AG08396 (cell line): ENCODE data around the gene MS4A18.
"Not testable (repeated sequence)": the region's sequence is repeated elsewhere in the genome, so short reads cannot be mapped to it uniquely, and the experiment has no call there.

Source experiments
- DNase-seq: peaks from one replicate; pipeline ENCODE4 v3.0.0; 2012; ENCODE audit warnings: low spot score, mixed read lengths

The MS4A18 gene

GRCh38 chr11:60739114-60739513, 14.6 kb downstream of the MS4A18 start:
- no peak for DNase-seq

GRCh38 chr11:60740573-60740972, 16.1 kb downstream of the MS4A18 start:
- DNase-seq: no peak

- no peak for DNase-seq
These were observed 16.9 kb downstream of the MS4A18 start for GRCh38 chr11:60741421-60741820.

GRCh38 chr11:60743058-60743457, 18.5 kb downstream of the MS4A18 start:
- no peak for DNase-seq

GRCh38 chr11:60744114-60744513, 19.6 kb downstream of the MS4A18 start:
- DNase-seq: no peak

- no peak for DNase-seq
These were observed 22.9 kb downstream of the MS4A18 start for GRCh38 chr11:60747359-60747873.

GRCh38 chr11:60748225-60748624, 23.7 kb downstream of the MS4A18 start:
- DNase-seq: no peak

- no peak for DNase-seq
These were observed 24.3 kb downstream of the MS4A18 start for GRCh38 chr11:60748821-60749220.

GRCh38 chr11:60750911-60751310, 26.4 kb downstream of the MS4A18 start:
- DNase-seq: no peak

GRCh38 chr11:60753309-60753708, 28.8 kb downstream of the MS4A18 start:
- no peak for DNase-seq

GRCh38 chr11:60754887-60755286, 30.4 kb downstream of the MS4A18 start:
- no peak for DNase-seq

- DNase-seq: no peak
These were observed 31.9 kb downstream of the MS4A18 start, which contains the start of gene MS4A15 for GRCh38 chr11:60756307-60757032. Gene MS4A15 (plus strand): TSS chr11:60756867. CDS start chr11:60763734, 6,867 bp downstream.

- no peak for DNase-seq
These were observed 32.8 kb downstream of the MS4A18 start for GRCh38 chr11:60757231-60757800.

GRCh38 chr11:60758671-60759070, 34.2 kb downstream of the MS4A18 start:
- not testable (repeated sequence) for DNase-seq

- not testable (repeated sequence) for DNase-seq
These were observed 35.1 kb downstream of the MS4A18 start for GRCh38 chr11:60759438-60760225.

GRCh38 chr11:60761436-60762190, 37.1 kb downstream of the MS4A18 start:
- DNase-seq: no peak

GRCh38 chr11:60762851-60763691, 38.6 kb downstream of the MS4A18 start:
- no peak for DNase-seq

- no peak for DNase-seq
These were observed 39.3 kb downstream of the MS4A18 start for GRCh38 chr11:60763692-60764369.

GRCh38 chr11:60764879-60765278, 40.4 kb downstream of the MS4A18 start:
- no peak for DNase-seq

GRCh38 chr11:60765355-60765754, 40.8 kb downstream of the MS4A18 start:
- DNase-seq: no peak
